Immature natural killer cell (primary cell): ENCODE results near the gene WDPCP. TPM values are rescaled to one million over a fixed set of nuclear protein-coding genes. Genes with fewer than 3 reads are reported as not detected.
"Not testable (repeated sequence)": the region's sequence is repeated elsewhere in the genome, so short reads cannot be mapped to it uniquely, and the experiment has no call there.

Experiments
- DNase-seq, 3 donors: peaks; one replicate each; pipeline ENCODE4 v3.0.0; 2022; ENCODE audit warnings: mixed read lengths in 1 of 3
- H3K27ac Mint-ChIP-seq, 6 donors: one replicate each; pipeline ENCODE4 v1.8.0; 2020; ENCODE audit warnings: mixed read lengths in 6 of 6, mild to moderate bottlenecking in 5 of 6, inconsistent platforms in 4 of 6, moderate library complexity in 3 of 6
- H3K27me3 Mint-ChIP-seq, 3 donors: one replicate each; pipeline ENCODE4 v1.8.0; 2020 to 2021; ENCODE audit warnings: low read depth in 3 of 3, mild to moderate bottlenecking in 3 of 3, mixed read lengths in 3 of 3, moderate library complexity in 3 of 3, inconsistent platforms in 1 of 3
- H3K36me3 Mint-ChIP-seq, 3 donors: one replicate each; pipeline ENCODE4 v1.8.0; 2020; ENCODE audit warnings: mixed read lengths in 3 of 3, inconsistent platforms in 2 of 3, mild to moderate bottlenecking in 2 of 3
- H3K4me1 Mint-ChIP-seq, 2 donors: one replicate each; pipeline ENCODE4 v1.8.0; 2020; ENCODE audit warnings: inconsistent platforms in 2 of 2, mild to moderate bottlenecking in 2 of 2, mixed read lengths in 2 of 2, moderate library complexity in 1 of 2
- H3K4me3 Mint-ChIP-seq, 5 donors: one replicate each; pipeline ENCODE4 v1.8.0; 2020; ENCODE audit warnings: mild to moderate bottlenecking in 5 of 5, mixed read lengths in 5 of 5, inconsistent platforms in 3 of 5, moderate library complexity in 3 of 5
- H3K9me3 Mint-ChIP-seq, 6 donors: one replicate each; pipeline ENCODE4 v1.8.0; 2020; ENCODE audit warnings: mild to moderate bottlenecking in 6 of 6, mixed read lengths in 6 of 6, inconsistent platforms in 4 of 6, moderate library complexity in 3 of 6
- polyA plus RNA-seq, 3 donors: library from polyadenylated mRNA; unstranded; fragments of 300-500 nt; fragmentation: Illumina TruSeq; gene quantifications; one replicate each; pipeline ENCODE4 v1.2.3, GENCODE V29; 2021

Gene WDPCP
- polyA plus RNA-seq, 3 donors from 2014 or later = 4.3 to 7.7 (median 5.6) TPM

DNA sequence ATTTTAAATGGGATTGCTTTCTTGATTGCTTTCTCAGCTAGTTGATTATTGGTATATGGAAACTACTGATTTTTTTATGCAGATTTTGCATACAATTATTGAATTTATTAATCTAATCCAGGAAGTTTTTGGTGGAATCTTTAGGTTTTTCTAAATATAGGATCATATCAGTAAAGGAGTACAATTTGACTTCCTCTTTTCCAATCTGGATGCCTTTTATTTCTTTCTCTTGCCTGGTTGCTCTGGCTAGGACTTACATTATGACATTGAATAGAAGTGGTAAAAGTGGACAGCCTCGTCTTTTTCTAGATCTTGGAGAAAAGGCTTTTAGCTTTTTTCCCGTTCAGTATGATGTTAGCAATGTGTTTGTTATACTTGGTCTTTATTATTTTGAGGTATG lies 486.3 kb downstream of the WDPCP start:
- H3K27me3 Mint-ChIP-seq = peaks cover 2 to 5% (median 4%) of the 10 kb centered on the region in 3 donors
- H3K4me1 Mint-ChIP-seq = no peaks in the 10 kb centered on the region
- peaks cover 0 to 4% (median 4%) of the 10 kb centered on the region in 3 donors for H3K36me3 Mint-ChIP-seq
- H3K4me3 Mint-ChIP-seq = no peak overlapping the region
- no peak overlapping the region for H3K27ac Mint-ChIP-seq
- DNase-seq = no peak
- peaks cover 8 to 48% (median 30%) of the 10 kb centered on the region in 6 donors for H3K9me3 Mint-ChIP-seq

- Mint-ChIP-seq H3K9me3 (peaks cover under 1 to 26% (median 15%) of the 10 kb centered on the region in 6 donors), H3K4me1 (no peaks in the 10 kb centered on the region), H3K36me3 (no peaks in the 10 kb centered on the region), H3K4me3 (no peak overlapping the region), H3K27ac (no peak overlapping the region), H3K27me3 (peaks cover 0 to 2% (median 1%) of the 10 kb centered on the region in 3 donors)
- DNase-seq = no peak
Measured at GRCh38 chr2:63099032-63099431, 489.2 kb downstream of the WDPCP start.

GRCh38 chr2:63096491-63096890 lies 491.8 kb downstream of the WDPCP start:
- Mint-ChIP-seq H3K4me1 (no peaks in the 10 kb centered on the region), H3K27ac (no peak overlapping the region), H3K27me3 (peaks cover 0 to 4% (median 2%) of the 10 kb centered on the region in 3 donors)

DNA sequence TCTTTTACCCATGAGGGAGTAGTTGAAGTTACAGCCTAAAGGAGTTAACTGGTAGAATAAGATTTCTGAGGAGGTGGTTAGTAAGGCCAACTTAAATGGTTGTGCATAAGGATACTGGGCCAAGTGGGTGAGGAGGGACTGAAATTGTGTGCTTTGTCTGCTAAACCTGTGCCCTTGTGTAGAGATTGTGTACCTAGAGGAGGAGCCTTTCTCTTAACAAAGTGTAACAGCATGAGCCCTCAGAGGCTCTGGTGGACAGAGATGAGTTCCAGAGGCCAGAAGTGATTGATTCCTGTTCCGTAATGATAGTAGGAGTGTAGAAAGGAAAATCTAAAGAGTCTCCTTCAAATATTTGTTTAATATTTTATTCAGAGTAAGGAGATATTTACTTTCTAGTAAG lies 494.8 kb downstream of the WDPCP start:
- H3K4me3 Mint-ChIP-seq = no peak overlapping the region
- H3K27me3 Mint-ChIP-seq = peaks cover 0 to 8% (median 3%) of the 10 kb centered on the region in 3 donors
- no peak overlapping the region for H3K27ac Mint-ChIP-seq
- no peak for DNase-seq
- H3K4me1 Mint-ChIP-seq = no peaks in the 10 kb centered on the region
- no peaks in the 10 kb centered on the region for H3K36me3 Mint-ChIP-seq
- H3K9me3 Mint-ChIP-seq = peaks cover 0 to 4% (median 2%) of the 10 kb centered on the region in 6 donors

More at GRCh38 chr2:63096491-63096890, 491.8 kb downstream of the WDPCP start:
- DNase-seq = no peak
- peaks cover 0 to 12% (median 6%) of the 10 kb centered on the region in 6 donors for H3K9me3 Mint-ChIP-seq
- H3K4me3 Mint-ChIP-seq = no peak overlapping the region
- no peaks in the 10 kb centered on the region for H3K36me3 Mint-ChIP-seq

DNA sequence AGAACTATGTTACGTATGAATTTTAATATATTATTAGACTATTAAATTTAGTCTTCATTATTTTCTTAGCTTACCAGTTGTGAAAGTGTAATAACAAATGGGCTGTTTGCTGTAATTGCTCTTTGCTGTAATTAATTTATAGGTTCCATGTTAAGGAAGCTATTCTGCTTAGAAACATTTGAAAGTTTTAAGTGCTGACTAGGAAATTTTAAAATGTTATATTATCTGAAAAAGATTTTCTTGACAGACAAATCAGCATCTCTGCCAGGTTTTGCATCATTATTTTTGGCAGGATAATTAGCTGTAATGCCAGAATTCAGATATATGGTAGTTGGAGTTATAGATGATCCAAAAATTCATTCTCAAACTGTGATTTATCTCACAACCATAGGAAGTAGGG lies 495.4 kb downstream of the WDPCP start:
- H3K4me1 Mint-ChIP-seq = no peaks in the 10 kb centered on the region
- no peak overlapping the region for H3K27ac Mint-ChIP-seq
- H3K36me3 Mint-ChIP-seq = no peaks in the 10 kb centered on the region
- peaks cover 0 to 8% (median 6%) of the 10 kb centered on the region in 3 donors for H3K27me3 Mint-ChIP-seq
- no peak overlapping the region for H3K4me3 Mint-ChIP-seq
- no peak for DNase-seq
- H3K9me3 Mint-ChIP-seq = peaks cover 0 to 4% (median 2%) of the 10 kb centered on the region in 6 donors

DNA sequence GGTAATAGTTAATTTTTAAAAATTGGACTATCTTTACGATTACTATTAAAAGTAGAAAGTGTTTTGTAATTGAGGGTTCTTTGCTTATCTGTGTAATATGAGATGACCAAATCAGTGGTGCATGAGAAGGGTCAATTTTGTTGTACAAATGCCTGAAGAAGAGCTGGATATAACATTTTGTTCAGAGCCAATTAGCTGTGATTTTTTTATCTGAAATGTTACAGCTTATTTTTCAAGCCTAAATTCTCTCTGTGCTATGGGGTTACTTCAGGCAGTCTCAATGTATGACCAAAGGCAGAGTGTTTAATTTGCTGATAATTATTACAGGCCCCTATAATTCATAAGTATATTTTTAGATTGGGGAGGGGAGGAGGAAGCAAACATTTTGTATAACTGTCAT lies 495.9 kb downstream of the WDPCP start:
- Mint-ChIP-seq H3K4me3 (no peak overlapping the region), H3K36me3 (no peaks in the 10 kb centered on the region), H3K27ac (no peak overlapping the region), H3K4me1 (no peaks in the 10 kb centered on the region), H3K27me3 (peaks cover 0 to 8% (median 6%) of the 10 kb centered on the region in 3 donors), H3K9me3 (peaks cover 0 to 4% (median 2%) of the 10 kb centered on the region in 6 donors)
- DNase-seq = no peak

DNA sequence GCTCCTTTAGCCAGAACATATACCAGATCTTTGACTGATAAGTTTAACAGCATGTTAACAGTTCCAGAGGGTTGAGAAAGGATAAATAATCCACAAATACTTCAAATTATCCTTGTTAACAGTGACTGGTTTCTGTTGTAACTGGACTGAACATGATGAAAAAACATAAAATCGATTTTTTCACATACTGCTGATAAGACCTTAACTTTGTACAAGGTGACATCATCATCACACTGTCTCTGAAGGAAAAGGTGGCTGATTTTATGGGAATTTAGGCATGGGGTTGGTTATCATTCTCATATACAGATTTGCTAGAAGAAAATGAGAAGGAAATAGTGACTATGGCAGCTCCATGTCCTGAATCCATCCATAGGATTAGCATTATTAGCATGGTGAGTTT lies 501.6 kb downstream of the WDPCP start:
- Mint-ChIP-seq H3K9me3 (peaks cover 0 to 4% (median 0%) of the 10 kb centered on the region in 6 donors), H3K4me1 (no peaks in the 10 kb centered on the region), H3K27me3 (peaks cover 0 to 10% (median 6%) of the 10 kb centered on the region in 3 donors), H3K36me3 (no peaks in the 10 kb centered on the region), H3K27ac (no peak overlapping the region), H3K4me3 (no peak overlapping the region)
- DNase-seq = no peak

DNA sequence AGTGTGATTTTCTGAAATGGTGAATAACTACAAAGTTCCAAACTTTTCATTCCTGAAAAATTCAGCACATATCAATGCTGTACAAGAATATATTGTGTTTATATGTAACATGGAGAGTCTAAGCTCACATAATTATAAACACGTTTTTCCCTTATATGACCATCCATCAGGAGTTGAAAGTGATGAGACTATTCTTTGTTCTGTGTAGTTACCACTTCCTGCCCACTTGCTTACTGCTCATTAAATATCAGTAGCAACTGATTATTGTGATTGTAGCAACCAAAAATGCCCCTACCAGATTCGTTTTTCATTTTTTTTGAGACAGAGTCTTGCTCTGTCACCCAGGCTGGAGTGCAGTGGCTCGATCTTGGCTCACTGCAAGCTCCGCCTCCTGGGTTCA lies 506.9 kb downstream of the WDPCP start:
- DNase-seq = no peak
- no peak overlapping the region for H3K27ac Mint-ChIP-seq
- H3K27me3 Mint-ChIP-seq = peaks cover 0 to 6% (median 0%) of the 10 kb centered on the region in 3 donors
- no peaks in the 10 kb centered on the region for H3K4me1 Mint-ChIP-seq
- no peak overlapping the region for H3K4me3 Mint-ChIP-seq
- no peaks in the 10 kb centered on the region for H3K36me3 Mint-ChIP-seq
- peaks cover 0 to under 1% (median 0%) of the 10 kb centered on the region in 6 donors for H3K9me3 Mint-ChIP-seq

GRCh38 chr2:63078852-63079606 lies 509.2 kb downstream of the WDPCP start:
- DNase-seq = no peak
- H3K4me1 Mint-ChIP-seq = no peaks in the 10 kb centered on the region
- peaks cover 0 to 3% (median 2%) of the 10 kb centered on the region in 3 donors for H3K27me3 Mint-ChIP-seq
- no peaks in the 10 kb centered on the region for H3K9me3 Mint-ChIP-seq
- no peak overlapping the region for H3K27ac Mint-ChIP-seq
- H3K4me3 Mint-ChIP-seq = no peak overlapping the region
- H3K36me3 Mint-ChIP-seq = no peaks in the 10 kb centered on the region

GRCh38 chr2:63074399-63074798 lies 513.9 kb downstream of the WDPCP start:
- not testable (repeated sequence) for DNase-seq, H3K27ac Mint-ChIP-seq, H3K27me3 Mint-ChIP-seq, H3K4me3 Mint-ChIP-seq, H3K4me1 Mint-ChIP-seq, H3K36me3 Mint-ChIP-seq, H3K9me3 Mint-ChIP-seq

DNA sequence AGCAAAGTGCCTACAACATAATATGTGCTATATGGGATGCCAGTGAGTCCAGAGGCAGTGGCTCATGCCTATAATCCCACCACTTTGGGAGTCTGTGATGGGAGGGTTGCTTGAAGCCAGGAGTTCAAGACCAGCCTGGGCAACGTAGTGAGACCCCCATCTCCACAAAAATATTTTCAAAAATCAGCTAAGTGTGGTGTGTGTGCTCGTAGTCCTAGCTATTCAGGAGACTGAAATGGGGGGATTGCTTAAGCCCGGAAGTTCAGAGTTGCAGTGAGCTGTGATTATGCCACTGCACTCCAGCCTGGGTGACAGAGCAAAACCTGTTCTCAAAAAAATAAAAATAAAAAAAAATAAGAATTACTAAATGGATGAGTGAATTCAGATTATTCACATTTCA lies 514.3 kb downstream of the WDPCP start:
- peaks cover 0 to 2% (median 0%) of the 10 kb centered on the region in 6 donors for H3K9me3 Mint-ChIP-seq
- no peaks in the 10 kb centered on the region for H3K36me3 Mint-ChIP-seq
- no peak overlapping the region for H3K4me3 Mint-ChIP-seq
- H3K27ac Mint-ChIP-seq = no peak overlapping the region
- no peaks in the 10 kb centered on the region for H3K4me1 Mint-ChIP-seq
- H3K27me3 Mint-ChIP-seq = peaks cover 0 to 2% (median 2%) of the 10 kb centered on the region in 3 donors
- DNase-seq = no peak

GRCh38 chr2:63071664-63072063 lies 516.6 kb downstream of the WDPCP start:
- peaks cover 3 to 4% (median 4%) of the 10 kb centered on the region in 3 donors for H3K27me3 Mint-ChIP-seq
- no peaks in the 10 kb centered on the region for H3K36me3 Mint-ChIP-seq
- DNase-seq = no peak
- peaks cover 0 to 3% (median 0%) of the 10 kb centered on the region in 6 donors for H3K9me3 Mint-ChIP-seq
- H3K4me1 Mint-ChIP-seq = no peaks in the 10 kb centered on the region
- no peak overlapping the region for H3K27ac Mint-ChIP-seq
- no peak overlapping the region for H3K4me3 Mint-ChIP-seq
